Measurements from ENCODE around the gene C11orf21. TPM values are rescaled to one million over a fixed set of nuclear protein-coding genes. Genes with fewer than 3 reads are reported as not detected.
A peak's percentile ranks its signal among the peaks of the same experiment; 100 is the strongest.

The C11orf21 gene
- total RNA-seq, 1 donor, result 17.3 TPM

- Histone ChIP-seq H3K4me1 (ENCODE audit: insufficient read depth, low read length) (no peaks in the 10 kb centered on the region), H3K9me3 (ENCODE audit: low read depth, low read length) (peaks cover 19% of the 10 kb centered on the region), H3K4me3 (ENCODE audit: low read length) (no peak overlapping the region), H3K27me3 (ENCODE audit: insufficient read depth, low read length) (peaks cover 5% of the 10 kb centered on the region)
Observed at GRCh38 chr11:2277008-2277346, 24.7 kb downstream of the C11orf21 start.

DNA sequence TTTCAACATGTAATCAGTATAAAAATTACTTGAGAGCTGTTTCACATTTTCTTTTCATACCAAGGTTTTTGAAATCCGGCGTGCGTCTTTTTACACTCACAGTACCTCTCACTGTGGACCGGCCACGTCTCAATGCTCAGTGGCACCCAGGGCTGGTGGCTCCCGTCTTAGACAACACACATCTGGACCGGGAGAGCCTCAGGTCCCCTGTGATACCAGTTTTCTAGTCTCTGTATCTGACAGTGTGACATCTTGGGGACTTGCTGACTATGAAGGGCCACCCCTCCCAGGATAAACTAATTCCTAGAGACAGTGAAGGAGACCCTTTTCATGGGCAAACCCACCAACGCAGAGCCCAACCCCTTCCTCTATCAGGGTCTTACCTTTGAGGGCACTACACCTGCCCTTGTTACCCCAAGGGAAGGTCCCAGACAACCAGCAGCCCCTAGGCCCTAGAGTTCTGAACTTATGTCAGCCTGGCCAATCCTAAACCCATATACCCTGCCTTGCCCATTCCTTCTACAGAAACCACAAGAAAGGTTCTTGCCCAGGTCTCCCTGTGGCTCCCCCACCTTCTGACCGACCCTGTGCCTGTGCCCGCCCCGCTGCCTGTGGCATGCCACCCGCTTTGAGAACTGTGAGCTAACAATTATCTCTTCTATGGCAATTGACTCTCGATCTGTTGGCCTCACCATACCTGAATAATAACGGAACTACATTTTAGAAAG lies 25.3 kb downstream of the C11orf21 start:
- H3K4me3 ChIP-seq (ENCODE audit: low read length), result no peak overlapping the region
- H3K4me1 ChIP-seq (ENCODE audit: insufficient read depth, low read length), result no peaks in the 10 kb centered on the region
- H3K9me3 ChIP-seq (ENCODE audit: low read depth, low read length), result peaks cover 14% of the 10 kb centered on the region
- H3K27me3 ChIP-seq (ENCODE audit: insufficient read depth, low read length), result peaks cover 7% of the 10 kb centered on the region

- Histone ChIP-seq H3K4me1 (ENCODE audit: insufficient read depth, low read length) (peaks cover 6% of the 10 kb centered on the region), H3K9me3 (ENCODE audit: low read depth, low read length) (peaks cover 12% of the 10 kb centered on the region), H3K27me3 (ENCODE audit: insufficient read depth, low read length) (peaks cover 6% of the 10 kb centered on the region), H3K4me3 (ENCODE audit: low read length) (no peak overlapping the region)
Observed at GRCh38 chr11:2275334-2276279, 26.1 kb downstream of the C11orf21 start.

- Histone ChIP-seq H3K27me3 (ENCODE audit: insufficient read depth, low read length) (peaks cover 6% of the 10 kb centered on the region), H3K4me1 (ENCODE audit: insufficient read depth, low read length) (peaks cover 16% of the 10 kb centered on the region), H3K9me3 (ENCODE audit: low read depth, low read length) (no peaks in the 10 kb centered on the region), H3K4me3 (ENCODE audit: low read length) (no peak overlapping the region)
Observed at GRCh38 chr11:2273771-2274170, 27.9 kb downstream of the C11orf21 start.

GRCh38 chr11:2273311-2273710 lies 28.4 kb downstream of the C11orf21 start:
- Histone ChIP-seq H3K9me3 (ENCODE audit: low read depth, low read length) (no peaks in the 10 kb centered on the region), H3K27me3 (ENCODE audit: insufficient read depth, low read length) (peaks cover 6% of the 10 kb centered on the region), H3K4me3 (ENCODE audit: low read length) (no peak overlapping the region), H3K4me1 (ENCODE audit: insufficient read depth, low read length) (peaks cover 21% of the 10 kb centered on the region)

GRCh38 chr11:2272946-2273280 lies 28.8 kb downstream of the C11orf21 start:
- no peaks in the 10 kb centered on the region for H3K9me3 ChIP-seq (ENCODE audit: low read depth, low read length)
- peaks cover 6% of the 10 kb centered on the region for H3K27me3 ChIP-seq (ENCODE audit: insufficient read depth, low read length)
- H3K4me1 ChIP-seq (ENCODE audit: insufficient read depth, low read length), result peaks cover 25% of the 10 kb centered on the region
- no peak overlapping the region for H3K4me3 ChIP-seq (ENCODE audit: low read length)

- Histone ChIP-seq H3K4me3 (ENCODE audit: low read length) (no peak overlapping the region), H3K27me3 (ENCODE audit: insufficient read depth, low read length) (peaks cover 6% of the 10 kb centered on the region), H3K9me3 (ENCODE audit: low read depth, low read length) (no peaks in the 10 kb centered on the region), H3K4me1 (ENCODE audit: insufficient read depth, low read length) (peaks cover 29% of the 10 kb centered on the region)
Observed at GRCh38 chr11:2272228-2272945, 29.3 kb downstream of the C11orf21 start.

DNA sequence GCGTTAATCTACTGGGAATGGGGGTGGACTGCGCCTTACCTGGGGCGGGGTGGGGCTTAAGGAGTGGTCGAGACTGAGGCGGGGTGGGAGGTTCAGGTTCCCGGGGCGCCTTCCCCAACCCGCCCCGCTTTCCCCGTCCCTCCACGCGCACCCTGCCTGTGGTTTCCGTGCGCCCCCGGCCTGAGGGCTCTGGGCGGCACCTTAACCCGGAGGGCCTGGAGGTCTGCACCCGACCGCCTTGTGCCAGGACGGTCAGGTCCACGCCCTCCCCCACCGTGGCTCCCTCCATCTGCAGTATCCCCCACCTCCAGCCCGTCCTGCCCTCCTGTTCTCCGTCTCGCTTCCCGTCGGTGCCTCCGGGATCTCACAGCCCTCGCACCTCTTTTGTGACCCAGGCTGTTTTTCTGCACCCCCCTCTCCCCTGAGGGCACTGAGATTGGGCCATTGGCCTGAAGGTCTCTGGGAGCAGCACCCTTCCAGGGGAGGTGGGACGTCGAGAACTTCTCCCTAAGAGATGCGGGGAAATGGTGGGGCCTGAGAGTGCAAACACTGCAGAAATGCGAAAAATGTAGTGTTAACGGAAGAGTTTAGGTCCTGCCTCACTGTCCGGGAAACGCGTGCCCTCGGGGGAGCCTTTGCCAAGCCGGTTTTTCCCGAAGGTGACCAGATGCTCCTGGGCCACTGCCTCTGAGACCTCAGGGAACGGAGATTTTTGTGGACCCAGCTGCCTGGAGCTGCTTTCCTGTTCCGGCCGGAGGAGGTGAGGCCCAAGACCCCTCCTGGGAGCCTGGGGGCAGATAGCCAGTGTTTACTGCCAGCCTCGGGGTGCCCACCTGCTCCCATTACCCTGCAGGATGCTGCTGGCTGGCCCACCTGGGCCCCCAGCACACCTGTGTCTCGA lies 30.1 kb downstream of the C11orf21 start:
- H3K9me3 ChIP-seq (ENCODE audit: low read depth, low read length), result no peaks in the 10 kb centered on the region
- peaks cover 37% of the 10 kb centered on the region for H3K4me1 ChIP-seq (ENCODE audit: insufficient read depth, low read length)
- H3K27me3 ChIP-seq (ENCODE audit: insufficient read depth, low read length), result peaks cover 6% of the 10 kb centered on the region
- H3K4me3 ChIP-seq (ENCODE audit: low read length), result no peak overlapping the region

- Histone ChIP-seq H3K27me3 (ENCODE audit: insufficient read depth, low read length) (peaks cover 6% of the 10 kb centered on the region), H3K4me1 (ENCODE audit: insufficient read depth, low read length) (peaks cover 43% of the 10 kb centered on the region), H3K9me3 (ENCODE audit: low read depth, low read length) (no peaks in the 10 kb centered on the region), H3K4me3 (ENCODE audit: low read length) (no peak overlapping the region)
Observed at GRCh38 chr11:2271077-2271326, 30.7 kb downstream of the C11orf21 start.

DNA sequence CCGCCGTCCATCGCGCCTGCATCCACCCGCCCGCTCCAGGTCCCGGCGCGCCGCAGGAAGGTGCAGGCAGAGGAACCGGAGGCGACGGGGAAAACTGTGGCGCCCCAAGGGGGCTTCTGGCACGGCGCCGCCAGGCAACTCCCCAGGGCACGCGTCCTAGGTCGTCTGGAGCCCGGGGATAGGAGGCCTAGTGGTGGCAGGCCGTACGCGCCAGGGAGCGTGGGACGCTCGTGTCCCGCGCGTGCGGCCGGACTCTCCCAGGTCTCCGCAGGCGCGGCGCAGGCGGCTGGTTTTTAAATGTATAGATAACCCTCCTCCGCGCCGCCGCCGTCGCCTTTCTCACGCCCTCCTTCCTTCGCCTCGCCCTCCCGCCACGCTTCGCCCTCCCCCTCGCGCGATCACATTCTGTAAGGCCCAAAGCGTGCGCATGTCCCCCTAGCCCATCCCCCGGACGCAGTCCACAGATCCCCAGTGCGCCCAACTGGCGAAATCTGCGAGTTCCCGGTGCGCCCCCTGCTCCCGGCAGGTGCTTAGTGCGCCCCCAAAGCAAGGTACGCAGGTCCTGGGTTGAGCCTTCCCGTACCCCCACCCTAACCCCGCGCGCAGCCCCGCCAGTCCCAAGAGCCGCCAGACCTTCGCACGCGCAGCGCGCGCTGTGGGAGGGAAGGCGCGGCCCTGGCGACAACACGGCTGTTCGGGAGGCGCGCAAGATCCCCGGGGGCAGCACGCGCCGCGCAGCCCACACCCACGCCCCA lies 31.2 kb downstream of the C11orf21 start, which contains the start of gene ASCL2:
Gene ASCL2, minus strand, starts transcription at position 267 of the 755 bp plus-strand sequence. Its CDS starts 256 bp downstream, at position 11.
- Histone ChIP-seq H3K4me1 (ENCODE audit: insufficient read depth, low read length) (peaks cover 48% of the 10 kb centered on the region), H3K27me3 (ENCODE audit: insufficient read depth, low read length) (peaks cover 6% of the 10 kb centered on the region), H3K4me3 (ENCODE audit: low read length) (peak within 1 kb of the TSS; percentile 43), H3K9me3 (ENCODE audit: low read depth, low read length) (no peaks in the 10 kb centered on the region)

GRCh38 chr11:2269601-2270321 lies 32.0 kb downstream of the C11orf21 start:
- Histone ChIP-seq H3K27me3 (ENCODE audit: insufficient read depth, low read length) (peaks cover 6% of the 10 kb centered on the region), H3K4me1 (ENCODE audit: insufficient read depth, low read length) (peaks cover 55% of the 10 kb centered on the region), H3K4me3 (ENCODE audit: low read length) (peak overlapping the region; percentile 43)

DNA sequence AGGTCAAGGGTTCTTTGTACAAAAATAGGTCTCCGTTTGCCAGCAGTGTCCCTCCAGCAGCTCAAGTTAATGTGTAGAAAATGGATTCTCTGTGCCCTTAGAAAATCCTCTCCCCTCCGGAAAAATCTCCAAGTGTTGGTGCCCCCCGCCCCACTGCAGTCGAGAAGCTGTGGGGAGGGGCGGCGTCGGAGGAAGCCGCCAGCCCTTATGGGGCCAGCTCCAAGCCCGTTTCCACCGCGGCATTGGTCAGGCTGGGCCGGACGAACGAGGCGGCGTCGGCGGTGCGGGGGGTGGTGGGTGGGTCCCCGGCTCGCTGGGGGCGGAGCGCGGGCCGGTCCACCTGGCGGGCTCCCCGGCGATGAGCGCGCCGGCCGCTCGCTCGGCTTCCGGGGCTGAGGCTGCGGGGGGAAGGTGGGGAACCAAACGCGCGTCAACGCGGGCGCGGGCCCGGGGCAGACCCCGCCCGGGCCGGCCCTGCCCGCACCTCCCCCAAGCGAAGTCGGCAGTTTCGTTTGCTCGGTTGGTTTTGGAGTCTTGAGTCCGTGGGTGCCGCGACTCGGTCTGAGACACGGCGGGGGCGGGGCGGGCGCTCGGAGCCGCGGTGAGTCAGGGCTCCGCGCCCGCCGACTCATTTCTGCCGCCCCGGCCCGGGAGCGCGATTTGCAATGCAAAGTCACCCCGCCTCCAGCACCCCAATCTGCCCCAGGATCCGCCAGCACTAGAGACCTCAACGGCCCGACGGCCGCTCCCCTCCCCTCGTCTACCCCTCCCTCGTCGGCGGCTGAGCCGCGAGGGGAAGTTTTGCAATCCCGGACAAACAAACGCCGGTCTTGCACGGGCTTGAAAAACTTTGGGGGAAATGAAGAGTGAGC lies 32.8 kb downstream of the C11orf21 start:
- Histone ChIP-seq H3K4me3 (ENCODE audit: low read length) (peak overlapping the region; percentile 43), H3K4me1 (ENCODE audit: insufficient read depth, low read length) (peaks cover 57% of the 10 kb centered on the region)

More at GRCh38 chr11:2269601-2270321, 32.0 kb downstream of the C11orf21 start:
- H3K9me3 ChIP-seq (ENCODE audit: low read depth, low read length), result no peaks in the 10 kb centered on the region

More for the DNA sequence above, 32.8 kb downstream of the C11orf21 start:
- Histone ChIP-seq H3K27me3 (ENCODE audit: insufficient read depth, low read length) (peaks cover 6% of the 10 kb centered on the region), H3K9me3 (ENCODE audit: low read depth, low read length) (no peaks in the 10 kb centered on the region)
